Fibroblast of skin of left quadriceps (primary cell): ENCODE data around the gene PATL1.

ENCODE experiments used
- DNase-seq, 2 experiments: peaks; one replicate each; pipeline ENCODE4 v3.0.0-alpha.2; 2013; ENCODE audit warnings: low read depth in 2 of 2

PATL1 gene

DNA sequence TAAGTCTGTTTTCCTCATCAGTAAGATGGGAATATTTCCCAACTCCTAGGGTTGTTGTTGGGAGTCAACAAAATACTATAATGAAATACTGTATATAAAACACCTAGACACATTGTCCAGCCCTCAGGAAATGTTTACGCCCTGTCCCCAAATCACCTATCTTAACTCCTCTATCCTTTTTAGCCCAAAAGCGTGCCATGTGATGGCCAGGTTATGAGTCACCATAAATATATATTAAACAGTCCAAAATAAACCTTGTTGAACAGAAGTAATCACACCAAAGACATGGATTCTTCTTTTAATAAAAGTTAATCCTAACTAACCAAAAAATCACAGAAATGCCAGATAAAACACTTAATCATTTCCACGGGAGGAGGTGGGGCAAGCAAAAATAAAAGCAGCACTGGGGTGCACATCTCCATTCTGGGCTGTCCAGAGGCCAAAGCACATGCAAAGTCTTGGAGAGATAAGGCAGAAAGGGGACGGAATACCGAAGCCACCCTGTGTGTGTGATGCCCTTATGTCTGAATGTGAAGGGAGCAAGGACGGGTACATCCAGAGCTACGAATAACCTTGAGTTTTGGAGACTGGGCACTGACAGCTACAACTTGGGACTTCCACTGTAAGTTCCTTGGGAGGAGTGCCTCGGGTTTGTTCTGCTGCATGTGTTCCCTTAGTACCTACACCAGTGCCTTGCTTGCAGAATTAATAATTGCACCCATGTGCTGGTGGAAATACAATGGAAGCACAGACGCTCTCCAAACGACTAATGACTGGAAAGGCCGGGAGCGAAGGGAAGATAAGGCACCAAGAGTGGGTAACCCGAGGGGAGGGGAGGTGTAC is 54.3 kb downstream of the PATL1 start:
- no peak for DNase-seq

- DNase-seq: no peak
Observed at GRCh38 chr11:59611570-59612565, 57.0 kb downstream of the PATL1 start.

DNA sequence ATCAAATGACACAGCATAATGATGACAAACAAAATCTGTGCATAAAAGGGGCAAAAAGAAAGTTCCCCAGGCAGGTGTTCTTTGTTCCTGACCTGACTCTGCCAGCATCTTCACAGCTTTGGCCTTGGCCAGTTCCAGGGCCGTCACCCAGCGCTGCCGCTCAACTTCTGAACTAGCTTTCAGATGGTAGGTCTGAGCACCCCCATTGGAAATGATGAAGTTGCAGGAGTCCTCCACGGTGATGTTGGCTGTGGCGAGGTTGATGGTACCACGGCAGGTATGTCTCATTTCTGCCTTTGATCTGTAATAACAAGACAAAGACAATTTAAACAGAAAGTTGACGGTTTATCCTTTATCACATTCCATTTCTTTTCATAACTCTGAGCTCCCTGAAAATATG is 58.5 kb downstream of the PATL1 start:
- DNase-seq: no peak

- DNase-seq: no peak
Observed at GRCh38 chr11:59607703-59608454, 61.0 kb downstream of the PATL1 start.

DNA sequence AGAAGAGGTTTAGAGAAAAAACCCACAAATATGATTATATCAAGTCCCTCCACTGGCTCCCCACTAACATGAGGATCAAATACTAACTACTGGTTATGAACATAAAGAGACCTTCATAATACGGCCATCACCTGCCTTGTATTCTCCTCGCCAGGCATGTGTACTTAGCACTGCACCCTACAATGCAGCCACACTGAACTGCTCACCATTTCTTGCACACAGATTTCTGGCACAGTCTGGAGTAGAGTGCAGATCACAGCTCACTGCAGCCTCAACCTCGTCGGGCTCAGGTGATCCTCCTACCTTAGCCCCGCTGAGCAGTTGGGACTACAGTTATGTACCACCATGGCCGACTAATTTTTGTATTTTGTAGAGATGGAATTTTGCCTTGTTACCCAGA is 66.4 kb downstream of the PATL1 start:
- no peak for DNase-seq

- DNase-seq: no peak
Observed at GRCh38 chr11:59601788-59602187, 67.0 kb downstream of the PATL1 start.

DNA sequence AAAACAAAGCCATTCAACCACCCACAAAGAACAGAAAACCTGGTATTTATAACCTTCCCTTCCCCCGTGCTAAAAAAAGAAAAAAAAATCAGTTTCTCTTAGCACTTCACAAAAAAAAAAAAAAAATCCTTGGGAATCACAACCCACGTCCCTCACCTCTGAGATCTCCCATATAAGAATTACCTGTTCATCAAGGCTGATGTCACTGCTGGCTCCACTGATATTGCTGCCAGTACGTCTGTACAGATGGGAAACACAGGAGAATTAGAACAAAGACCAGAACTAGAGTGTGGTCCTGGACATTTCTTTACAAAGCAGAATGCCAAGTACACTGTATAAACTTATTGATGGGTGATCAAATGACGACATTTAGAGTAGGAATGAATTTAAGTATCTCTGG is 68.2 kb downstream of the PATL1 start:
- DNase-seq: no peak

DNA sequence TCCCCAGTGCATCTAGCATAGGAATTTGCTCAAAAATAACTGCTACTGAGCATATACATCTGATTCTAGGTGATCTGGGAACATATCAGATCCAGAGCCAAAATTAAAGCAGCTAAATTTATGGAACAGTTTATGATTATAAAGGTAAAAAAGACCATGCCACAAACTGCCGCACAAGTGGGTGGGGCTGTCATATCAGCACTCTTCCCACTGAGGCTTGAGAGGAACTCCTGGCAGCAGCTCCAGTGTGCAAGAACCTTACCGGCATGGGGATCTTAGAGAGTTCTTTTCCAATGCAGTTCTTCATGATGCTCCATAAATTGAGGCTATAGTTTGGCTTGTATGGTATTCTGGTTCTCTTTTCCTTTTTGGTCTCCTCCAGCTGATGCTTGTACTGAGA is 68.6 kb downstream of the PATL1 start:
- no peak for DNase-seq

DNA sequence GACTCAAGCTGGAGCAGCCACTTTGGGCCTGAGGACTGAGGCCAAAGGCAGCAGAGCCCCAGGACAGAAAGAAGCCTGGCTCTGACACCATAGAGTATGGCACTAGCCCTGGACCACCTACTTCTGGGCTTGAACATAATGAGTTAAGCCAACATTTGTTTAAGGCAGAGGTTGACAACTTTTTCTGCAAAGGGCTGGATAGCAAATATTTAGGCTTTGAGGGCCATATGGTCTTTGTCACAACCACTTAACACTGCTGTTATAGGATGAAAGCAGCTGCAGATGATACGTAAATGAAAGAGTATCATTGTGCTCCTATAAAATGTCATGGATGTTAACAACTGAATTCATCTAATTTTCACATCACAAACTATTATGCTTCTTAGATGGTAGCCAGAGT is 69.9 kb downstream of the PATL1 start:
- DNase-seq: no peak
